NCI-H2196 treated with DMSO at 0.1 percent for 48 hours (cell line): ENCODE data around the gene ASPN.

Experiments used
- DNase-seq: peaks from one replicate; lab custom pipeline; 2025; ENCODE audit not compliant: unreplicated experiment; lab: John Stamatoyannopoulos, UW

Gene ASPN

GRCh38 chr9:92506184-92506857 is 24.0 kb upstream of the ASPN start:
- no peak for DNase-seq

- DNase-seq, result no peak
Measured at GRCh38 chr9:92504881-92505280, 22.6 kb upstream of the ASPN start.

- DNase-seq, result no peak
Measured at GRCh38 chr9:92503156-92503555, 20.9 kb upstream of the ASPN start.

GRCh38 chr9:92501671-92502393 is 19.5 kb upstream of the ASPN start:
- peak; percentile 1 for DNase-seq

GRCh38 chr9:92500725-92501124 is 18.4 kb upstream of the ASPN start:
- DNase-seq, result no peak

- no peak for DNase-seq
Measured at GRCh38 chr9:92499701-92500100, 17.4 kb upstream of the ASPN start.

GRCh38 chr9:92496396-92497176 is 14.3 kb upstream of the ASPN start:
- DNase-seq, result no peak

- DNase-seq, result no peak
Measured at GRCh38 chr9:92494856-92495255, 12.6 kb upstream of the ASPN start.

- no peak for DNase-seq
Measured at GRCh38 chr9:92493749-92494387, 11.6 kb upstream of the ASPN start.

- no peak for DNase-seq
Measured at GRCh38 chr9:92492781-92493401, 10.6 kb upstream of the ASPN start.

- no peak for DNase-seq
Measured at GRCh38 chr9:92488681-92489550, 6.6 kb upstream of the ASPN start.

GRCh38 chr9:92486371-92486770 is 4.1 kb upstream of the ASPN start:
- DNase-seq, result no peak

- no peak for DNase-seq
Measured at GRCh38 chr9:92484563-92484962, 2.3 kb upstream of the ASPN start.

GRCh38 chr9:92483627-92484545 is 1.6 kb upstream of the ASPN start:
- DNase-seq, result no peak

GRCh38 chr9:92482805-92483204 is 499 bp upstream of the ASPN start:
- no peak for DNase-seq

GRCh38 chr9:92480986-92481633 is 1.2 kb downstream of the ASPN start:
- DNase-seq, result no peak

- DNase-seq, result no peak
Measured at GRCh38 chr9:92480291-92480771, 2.0 kb downstream of the ASPN start.

- DNase-seq, result no peak
Measured at GRCh38 chr9:92479346-92479745, 3.0 kb downstream of the ASPN start.
